ENCODE measurements around the gene SSTR1.

The SSTR1 gene

DNA sequence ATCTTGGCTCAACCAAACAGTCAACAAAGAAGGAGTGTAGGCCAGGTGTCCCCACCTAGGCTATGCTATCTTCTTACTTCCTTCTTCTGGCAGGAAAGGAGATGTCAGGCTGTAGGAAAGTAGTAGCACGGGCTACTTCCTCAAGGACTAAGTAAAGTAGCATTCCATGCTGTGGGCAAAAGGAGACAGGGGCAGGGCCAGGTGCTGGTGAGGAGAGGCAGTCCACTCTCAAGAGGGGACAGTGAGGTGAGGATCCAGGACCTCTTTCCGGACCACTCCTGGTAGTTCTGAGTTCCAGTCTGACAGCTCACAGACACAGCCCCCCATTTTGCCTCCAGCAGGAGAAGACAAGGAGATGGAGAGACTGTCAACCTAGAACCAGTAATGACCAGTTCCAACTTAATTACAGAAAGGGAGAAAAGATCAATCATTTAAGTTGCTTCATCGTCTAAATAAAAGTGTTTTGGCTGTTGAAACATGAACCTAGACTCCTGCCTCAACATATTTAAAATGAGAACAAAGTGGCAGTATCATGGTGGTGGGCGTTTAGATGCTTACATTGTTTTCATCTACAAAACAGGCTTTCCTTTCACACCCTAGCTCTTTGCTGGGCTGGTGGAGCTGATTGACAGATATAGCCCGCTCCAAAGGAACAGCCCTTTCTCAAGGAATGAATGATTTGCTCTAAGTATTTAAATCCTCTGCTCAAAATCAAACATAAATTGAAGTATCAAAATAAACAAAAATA, 5.1 kb upstream of the SSTR1 start:
- DNase-seq (ENCODE audit: low read depth in 2 of 2), result no peak

GRCh38 chr14:38203929-38204718, 3.6 kb upstream of the SSTR1 start:
- DNase-seq (ENCODE audit: low read depth in 2 of 2), result no peak

- no peak for DNase-seq (ENCODE audit: low read depth in 2 of 2)
Observed at GRCh38 chr14:38204719-38205115, 3.0 kb upstream of the SSTR1 start.

GRCh38 chr14:38205119-38205813, 2.4 kb upstream of the SSTR1 start:
- DNase-seq (ENCODE audit: low read depth in 2 of 2), result no peak

- DNase-seq (ENCODE audit: low read depth in 2 of 2), result no peak
Observed at GRCh38 chr14:38205949-38206665, 1.6 kb upstream of the SSTR1 start.

GRCh38 chr14:38206689-38207376, 871 bp upstream of the SSTR1 start:
- DNase-seq (ENCODE audit: low read depth in 2 of 2), result no peak

DNA sequence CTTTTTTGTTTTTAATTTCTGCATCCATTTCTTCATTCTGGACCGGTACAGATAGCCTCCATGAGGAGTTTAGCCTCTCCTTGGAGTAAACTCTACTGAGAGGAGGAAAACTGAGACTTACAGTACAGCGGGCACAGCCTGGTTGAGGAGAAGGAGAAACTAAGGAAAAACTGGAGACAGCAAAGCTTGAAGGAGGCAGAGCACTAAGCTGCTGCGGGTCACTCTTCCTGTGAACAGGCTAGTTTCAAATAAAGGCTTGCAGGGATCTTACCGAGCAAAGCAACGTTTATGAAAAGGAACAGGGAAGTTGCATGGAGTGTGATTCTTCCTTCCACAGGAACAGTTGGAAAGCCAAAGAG, 348 bp upstream of the SSTR1 start:
- no peak for DNase-seq (ENCODE audit: low read depth in 2 of 2)

DNA sequence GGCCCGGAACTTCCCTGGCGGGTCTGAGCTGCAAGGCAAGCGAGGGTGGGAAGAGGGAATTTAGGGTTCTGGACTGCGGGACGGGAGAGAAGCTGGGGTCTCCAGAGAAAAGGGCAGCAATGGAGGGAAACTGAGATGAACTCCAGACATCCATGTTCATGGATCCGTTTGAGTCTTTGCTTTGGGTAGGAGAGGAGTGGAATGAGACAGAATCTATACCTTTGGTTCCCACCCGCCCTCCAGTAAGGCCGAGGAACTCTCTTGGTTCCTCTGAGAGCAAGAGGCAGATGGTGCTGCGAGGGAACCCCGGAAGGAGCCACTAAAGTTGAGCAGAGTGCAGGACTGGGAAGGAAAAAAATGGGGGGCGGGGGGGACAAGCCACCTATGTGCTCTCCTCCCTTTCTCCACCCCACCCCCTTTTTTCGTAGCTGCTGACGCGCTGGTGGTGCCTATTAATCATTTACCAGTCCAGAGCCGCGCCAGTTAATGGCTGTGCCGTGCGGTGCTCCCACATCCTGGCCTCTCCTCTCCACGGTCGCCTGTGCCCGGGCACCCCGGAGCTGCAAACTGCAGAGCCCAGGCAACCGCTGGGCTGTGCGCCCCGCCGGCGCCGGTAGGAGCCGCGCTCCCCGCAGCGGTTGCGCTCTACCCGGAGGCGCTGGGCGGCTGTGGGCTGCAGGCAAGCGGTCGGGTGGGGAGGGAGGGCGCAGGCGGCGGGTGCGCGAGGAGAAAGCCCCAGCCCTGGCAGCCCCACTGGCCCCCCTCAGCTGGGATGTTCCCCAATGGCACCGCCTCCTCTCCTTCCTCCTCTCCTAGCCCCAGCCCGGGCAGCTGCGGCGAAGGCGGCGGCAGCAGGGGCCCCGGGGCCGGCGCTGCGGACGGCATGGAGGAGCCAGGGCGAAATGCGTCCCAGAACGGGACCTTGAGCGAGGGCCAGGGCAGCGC, 1.2 kb downstream of the SSTR1 start:
- DNase-seq (ENCODE audit: low read depth in 2 of 2), result no peak

- DNase-seq (ENCODE audit: low read depth in 2 of 2), result no peak
Observed at GRCh38 chr14:38209572-38210557, 2.2 kb downstream of the SSTR1 start.

DNA sequence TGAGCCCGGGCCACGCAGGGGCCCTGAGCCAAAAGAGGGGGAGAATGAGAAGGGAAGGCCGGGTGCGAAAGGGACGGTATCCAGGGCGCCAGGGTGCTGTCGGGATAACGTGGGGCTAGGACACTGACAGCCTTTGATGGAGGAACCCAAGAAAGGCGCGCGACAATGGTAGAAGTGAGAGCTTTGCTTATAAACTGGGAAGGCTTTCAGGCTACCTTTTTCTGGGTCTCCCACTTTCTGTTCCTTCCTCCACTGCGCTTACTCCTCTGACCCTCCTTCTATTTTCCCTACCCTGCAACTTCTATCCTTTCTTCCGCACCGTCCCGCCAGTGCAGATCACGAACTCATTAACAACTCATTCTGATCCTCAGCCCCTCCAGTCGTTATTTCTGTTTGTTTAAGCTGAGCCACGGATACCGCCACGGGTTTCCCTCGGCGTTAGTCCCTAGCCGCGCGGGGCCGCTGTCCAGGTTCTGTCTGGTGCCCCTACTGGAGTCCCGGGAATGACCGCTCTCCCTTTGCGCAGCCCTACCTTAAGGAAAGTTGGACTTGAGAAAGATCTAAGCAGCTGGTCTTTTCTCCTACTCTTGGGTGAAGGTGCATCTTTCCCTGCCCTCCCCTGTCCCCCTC, 3.0 kb downstream of the SSTR1 start:
- DNase-seq (ENCODE audit: low read depth in 2 of 2), result no peak

GRCh38 chr14:38211255-38211735, 3.6 kb downstream of the SSTR1 start:
- DNase-seq (ENCODE audit: low read depth in 2 of 2), result no peak

DNA sequence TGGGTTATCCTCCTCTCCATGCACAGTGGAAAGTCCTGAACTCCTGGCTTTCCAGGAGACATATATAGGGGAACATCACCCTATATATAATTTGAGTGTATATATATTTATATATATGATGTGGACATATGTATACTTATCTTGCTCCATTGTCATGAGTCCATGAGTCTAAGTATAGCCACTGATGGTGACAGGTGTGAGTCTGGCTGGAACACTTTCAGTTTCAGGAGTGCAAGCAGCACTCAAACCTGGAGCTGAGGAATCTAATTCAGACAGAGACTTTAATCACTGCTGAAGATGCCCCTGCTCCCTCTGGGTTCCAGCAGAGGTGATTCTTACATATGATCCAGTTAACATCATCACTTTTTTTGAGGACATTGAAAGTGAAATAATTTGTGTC, 4.4 kb downstream of the SSTR1 start:
- DNase-seq (ENCODE audit: low read depth in 2 of 2), result no peak

GRCh38 chr14:38213001-38213400, 5.3 kb downstream of the SSTR1 start:
- no peak for DNase-seq (ENCODE audit: low read depth in 2 of 2)

- DNase-seq (ENCODE audit: low read depth in 2 of 2), result no peak
Observed at GRCh38 chr14:38217553-38217952, 9.8 kb downstream of the SSTR1 start.

- no peak for DNase-seq (ENCODE audit: low read depth in 2 of 2)
Observed at GRCh38 chr14:38221077-38221476, 13.4 kb downstream of the SSTR1 start.

DNA sequence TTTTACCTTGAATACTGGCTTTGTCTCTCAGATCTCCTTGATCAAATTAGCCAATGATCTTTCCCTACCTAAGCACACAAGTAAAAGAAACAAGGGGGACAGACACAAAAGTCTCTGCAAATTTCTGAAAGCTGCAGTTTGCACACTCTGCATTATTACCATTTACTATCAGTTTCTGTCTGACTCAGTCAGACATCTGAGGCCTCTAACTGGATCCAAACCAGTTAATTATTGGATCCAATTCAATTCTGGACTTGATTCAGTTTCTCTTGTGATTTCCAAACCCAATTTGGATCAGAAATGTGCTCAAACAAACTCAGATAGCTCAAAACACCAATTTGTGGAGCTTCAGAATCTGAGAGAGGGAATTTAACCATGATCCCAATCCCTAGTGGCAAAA, 16.6 kb downstream of the SSTR1 start:
- no peak for DNase-seq (ENCODE audit: low read depth in 2 of 2)

- no peak for DNase-seq (ENCODE audit: low read depth in 2 of 2)
Observed at GRCh38 chr14:38225946-38226345, 18.2 kb downstream of the SSTR1 start.

DNA sequence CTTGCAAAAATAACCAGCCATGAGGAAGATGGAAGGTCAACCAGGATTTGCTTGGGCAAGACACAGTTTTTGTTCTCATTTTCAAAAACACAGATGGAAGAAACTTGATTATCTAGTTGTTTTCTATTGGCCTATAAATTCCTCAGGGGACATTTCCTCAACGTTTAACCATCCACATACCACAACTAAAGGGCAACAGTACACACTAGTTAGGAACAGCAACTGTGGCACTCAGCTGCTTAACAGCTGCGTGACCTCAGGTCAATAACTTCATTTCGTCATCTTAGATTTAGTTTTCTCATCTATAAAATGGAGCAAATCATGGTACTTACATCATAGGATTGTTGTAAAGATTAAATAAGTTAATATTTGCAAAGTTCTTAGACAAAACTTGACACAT, 18.7 kb downstream of the SSTR1 start:
- DNase-seq (ENCODE audit: low read depth in 2 of 2), result no peak

- DNase-seq (ENCODE audit: low read depth in 2 of 2), result no peak
Observed at GRCh38 chr14:38233218-38233617, 25.5 kb downstream of the SSTR1 start.
